B cell (primary cell): ENCODE data around the gene ZNF609.

ENCODE experiments used
- CTCF ChIP-seq: fragments of 200-600 bp; IDR thresholded peaks from one replicate; pipeline ENCODE4 v1.8.0; 2022; ENCODE audit warnings: antibody characterized with exemption, mild to moderate bottlenecking
- EZH2 ChIP-seq: IDR thresholded peaks from 2 replicates; pipeline ENCODE4 v1.6.1; 2012; ENCODE audit warnings: borderline replicate concordance, low read depth, mild to moderate bottlenecking, moderate library complexity, low read length; ENCODE audit not compliant: insufficient read depth, poor library complexity, severe bottlenecking

GRCh38 chr15:64696481-64696880 is 236.1 kb downstream of the ZNF609 start:
- TF ChIP-seq CTCF (no peak), EZH2 (no peak)
